ENCODE data around the gene KLC3.

DNA sequence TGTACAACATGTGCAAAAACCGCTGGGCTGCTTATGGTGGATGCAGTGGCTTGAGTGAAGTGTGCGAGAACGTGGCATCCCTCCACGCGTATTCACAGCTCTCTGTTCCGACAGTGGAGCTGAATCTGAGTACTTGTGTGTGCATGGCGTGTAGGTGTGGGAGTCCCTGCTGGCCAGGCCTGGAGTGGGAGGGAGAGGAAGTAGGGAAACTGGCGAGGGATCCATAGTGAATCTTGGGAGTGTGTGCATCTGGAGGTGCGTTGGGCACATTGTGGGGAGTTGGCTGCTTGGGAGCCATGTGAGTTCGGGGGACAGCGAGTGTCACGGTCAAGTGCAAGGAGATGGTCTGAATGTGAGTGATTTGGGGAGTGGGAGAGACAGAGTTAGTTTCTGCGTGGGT, 2.4 kb downstream of the KLC3 start:
- TF ChIP-seq POLR2A (IDR thresholded peaks at IDR 0.05): no peak
- TF ChIP-seq, protein P1, sequence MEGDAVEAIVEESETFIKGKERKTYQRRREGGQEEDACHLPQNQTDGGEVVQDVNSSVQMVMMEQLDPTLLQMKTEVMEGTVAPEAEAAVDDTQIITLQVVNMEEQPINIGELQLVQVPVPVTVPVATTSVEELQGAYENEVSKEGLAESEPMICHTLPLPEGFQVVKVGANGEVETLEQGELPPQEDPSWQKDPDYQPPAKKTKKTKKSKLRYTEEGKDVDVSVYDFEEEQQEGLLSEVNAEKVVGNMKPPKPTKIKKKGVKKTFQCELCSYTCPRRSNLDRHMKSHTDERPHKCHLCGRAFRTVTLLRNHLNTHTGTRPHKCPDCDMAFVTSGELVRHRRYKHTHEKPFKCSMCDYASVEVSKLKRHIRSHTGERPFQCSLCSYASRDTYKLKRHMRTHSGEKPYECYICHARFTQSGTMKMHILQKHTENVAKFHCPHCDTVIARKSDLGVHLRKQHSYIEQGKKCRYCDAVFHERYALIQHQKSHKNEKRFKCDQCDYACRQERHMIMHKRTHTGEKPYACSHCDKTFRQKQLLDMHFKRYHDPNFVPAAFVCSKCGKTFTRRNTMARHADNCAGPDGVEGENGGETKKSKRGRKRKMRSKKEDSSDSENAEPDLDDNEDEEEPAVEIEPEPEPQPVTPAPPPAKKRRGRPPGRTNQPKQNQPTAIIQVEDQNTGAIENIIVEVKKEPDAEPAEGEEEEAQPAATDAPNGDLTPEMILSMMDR (IDR thresholded peaks at IDR 0.05): no peak
